ENCODE results near the gene INSC.

The INSC gene

DNA sequence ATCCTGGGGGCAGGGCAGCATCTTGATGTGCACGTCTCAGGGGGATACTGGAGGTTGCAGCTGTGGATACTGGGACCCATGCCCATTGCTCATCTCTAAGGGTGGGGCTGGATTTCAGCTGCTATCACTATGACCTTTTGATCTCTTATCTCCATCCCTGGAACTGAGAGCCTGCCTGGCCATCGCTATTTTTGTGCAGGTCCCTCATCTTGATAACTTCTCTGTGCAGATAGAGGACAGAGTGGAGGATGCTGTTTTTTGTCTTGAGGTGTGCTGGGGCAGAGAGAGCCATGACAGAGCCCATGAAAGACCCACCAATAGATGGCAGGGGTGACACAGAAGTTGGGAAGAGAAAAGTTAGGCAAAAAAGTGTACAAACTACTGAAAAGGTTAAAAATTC lies 5.1 kb upstream of the INSC start:
- no peak for DNase-seq (ENCODE audit: low read depth in 3 of 3)

DNA sequence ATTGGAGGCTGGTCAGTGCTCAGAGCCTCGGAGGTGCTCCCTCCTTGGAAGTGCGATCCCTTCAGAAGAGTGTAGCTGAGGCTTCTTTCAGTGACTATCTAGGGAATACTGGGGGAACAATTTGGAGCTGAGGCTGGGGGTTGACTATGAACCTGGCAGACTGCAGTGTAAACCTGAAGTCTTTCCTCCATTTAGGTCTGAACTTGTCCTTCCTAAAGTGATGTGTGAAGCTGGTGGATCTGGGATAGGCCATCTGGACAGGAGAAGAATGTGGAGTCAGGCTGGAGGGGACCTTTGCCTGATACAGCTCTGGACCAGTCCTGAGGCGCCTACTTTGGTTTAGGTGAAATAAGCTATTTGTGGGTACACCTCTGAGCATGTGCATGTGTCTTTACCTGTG lies 3.5 kb upstream of the INSC start:
- no peak for DNase-seq (ENCODE audit: low read depth in 3 of 3)

DNA sequence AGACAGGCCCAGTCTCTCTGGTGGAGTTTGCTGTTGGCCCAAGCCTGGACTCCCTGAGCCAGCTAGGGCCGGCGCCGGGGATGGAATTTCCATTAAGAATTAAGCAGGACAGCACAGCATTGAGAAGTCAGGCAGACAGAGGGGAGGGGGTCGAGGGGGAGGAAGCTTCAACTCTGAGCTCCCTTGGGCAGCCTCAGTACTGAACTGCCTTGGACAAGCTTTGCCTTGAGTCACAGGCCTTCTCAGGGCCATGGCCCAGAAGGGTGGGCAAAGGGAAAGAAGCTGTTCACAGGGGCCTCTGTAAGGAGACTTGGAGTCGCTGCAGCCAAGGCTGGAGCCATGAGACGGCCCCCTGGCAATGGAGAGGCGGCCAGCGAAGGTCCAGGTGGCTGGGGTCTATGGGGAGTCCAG lies 2.6 kb upstream of the INSC start:
- DNase-seq (ENCODE audit: low read depth in 3 of 3) = no peak

DNA sequence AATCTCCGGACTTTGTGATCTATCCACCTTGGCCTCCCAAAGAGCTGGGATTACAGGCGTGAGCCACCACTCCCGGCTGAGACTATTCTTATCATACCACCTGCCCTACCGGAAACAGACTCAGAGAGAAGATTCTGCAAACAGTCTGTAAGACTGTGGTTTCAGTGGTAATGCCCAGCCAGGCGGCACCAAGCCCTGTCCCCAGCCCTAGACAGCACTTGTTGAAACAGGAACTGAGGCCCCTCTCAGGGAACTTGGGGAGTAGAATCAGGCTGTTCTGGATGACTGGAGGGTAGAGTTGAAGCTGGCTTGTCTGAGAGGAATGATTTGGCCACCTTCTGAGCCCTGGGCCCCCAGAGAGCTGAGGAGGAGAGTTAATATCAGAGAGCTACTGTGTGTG lies 1.3 kb upstream of the INSC start:
- no peak for DNase-seq (ENCODE audit: low read depth in 3 of 3)

DNA sequence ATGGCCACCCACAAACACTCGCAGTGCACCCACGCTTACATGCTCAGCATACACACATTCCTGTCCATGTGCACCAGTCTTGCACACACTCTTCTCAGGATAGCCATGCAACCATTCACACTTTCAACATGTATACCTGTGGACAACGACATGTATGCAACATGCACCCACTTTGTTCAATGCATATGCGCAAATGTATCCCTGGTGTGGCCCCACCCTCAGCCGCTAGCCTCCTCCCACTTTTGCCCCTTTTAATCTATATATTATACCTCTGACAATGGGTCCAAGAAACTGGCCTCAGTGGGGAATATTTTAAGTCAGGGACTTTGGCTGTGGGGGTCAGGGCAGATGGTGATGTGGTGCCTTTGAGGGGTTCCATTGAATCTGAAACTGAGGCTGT lies 963 bp downstream of the INSC start:
- no peak for DNase-seq (ENCODE audit: low read depth in 3 of 3)

DNA sequence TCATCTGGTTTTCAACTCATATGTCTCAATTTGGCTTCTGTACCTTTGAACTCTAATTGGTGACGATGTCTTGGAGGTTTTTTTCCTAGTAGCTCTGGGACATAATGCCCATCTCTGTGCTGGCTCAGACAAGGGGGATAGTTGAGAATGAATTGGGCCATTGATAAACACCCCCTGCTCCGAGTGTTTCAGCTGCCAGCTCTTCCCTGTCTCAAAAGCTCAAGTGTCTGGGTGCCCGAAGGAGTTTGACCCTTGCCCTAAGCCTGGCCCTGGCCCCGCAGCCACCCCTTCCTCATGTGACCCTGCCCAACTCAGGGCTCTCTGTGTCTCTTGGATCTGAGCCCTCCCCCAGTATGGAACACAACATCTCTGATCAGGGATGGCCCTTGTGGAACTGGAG lies 3.0 kb downstream of the INSC start:
- DNase-seq (ENCODE audit: low read depth in 3 of 3) = no peak

DNA sequence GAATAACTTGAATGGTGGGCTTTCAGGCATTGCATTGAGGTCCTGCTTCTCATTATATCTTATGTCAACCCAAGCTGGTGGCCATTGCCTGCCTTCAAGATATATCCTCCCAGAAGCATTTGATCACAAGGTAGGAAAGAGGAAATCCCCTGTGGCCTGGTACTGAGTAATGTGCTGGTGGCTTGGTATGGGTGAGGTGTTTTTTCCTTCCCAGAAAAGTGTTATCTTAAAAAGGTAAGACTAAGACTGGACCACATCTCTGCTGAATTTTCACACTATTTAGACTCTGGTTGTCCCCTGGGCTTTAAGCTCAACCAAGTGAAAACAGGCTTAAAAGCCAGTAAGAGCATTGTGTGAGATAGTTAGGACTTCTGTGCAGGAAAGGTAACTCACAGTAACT lies 3.7 kb downstream of the INSC start:
- no peak for DNase-seq (ENCODE audit: low read depth in 3 of 3)

DNA sequence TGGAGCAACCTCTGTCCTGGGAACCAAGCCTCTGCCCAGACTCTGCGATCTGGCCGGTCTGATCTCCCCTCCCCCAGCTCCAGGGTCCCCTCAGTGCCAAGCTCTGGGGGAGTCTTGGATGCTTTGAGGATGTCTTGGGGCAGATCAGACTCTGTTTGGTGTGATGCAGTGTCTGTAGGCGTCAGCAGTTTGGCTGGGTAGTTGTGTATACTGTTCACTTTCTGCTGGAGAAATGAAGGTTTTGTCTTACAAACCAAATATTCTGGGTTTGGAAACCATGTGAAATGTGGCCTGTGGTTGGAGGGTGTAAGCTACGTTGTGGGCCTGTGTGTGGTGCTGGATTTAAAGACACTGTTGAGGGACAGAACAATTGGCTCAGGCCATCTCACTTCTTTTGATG lies 4.6 kb downstream of the INSC start:
- no peak for DNase-seq (ENCODE audit: low read depth in 3 of 3)

DNA sequence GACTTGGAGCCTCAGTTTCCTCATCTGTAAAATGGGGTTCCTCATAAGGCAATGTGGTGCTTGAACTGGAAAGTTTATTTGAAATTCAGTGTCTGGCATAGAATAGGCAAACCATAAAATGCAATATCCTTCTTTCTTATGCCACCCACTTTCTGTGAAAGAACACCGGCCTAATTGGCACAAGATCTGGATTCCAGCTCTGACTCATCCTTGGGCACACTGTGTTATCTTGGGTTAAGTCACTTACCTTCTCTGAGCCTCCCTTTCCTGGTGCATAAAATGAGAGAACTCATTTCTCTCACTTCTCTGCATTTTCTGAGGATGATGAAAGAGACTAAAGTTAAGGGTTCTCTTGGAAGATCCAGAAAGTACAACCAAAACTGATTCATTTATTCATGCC lies 5.1 kb downstream of the INSC start:
- DNase-seq (ENCODE audit: low read depth in 3 of 3) = no peak

DNA sequence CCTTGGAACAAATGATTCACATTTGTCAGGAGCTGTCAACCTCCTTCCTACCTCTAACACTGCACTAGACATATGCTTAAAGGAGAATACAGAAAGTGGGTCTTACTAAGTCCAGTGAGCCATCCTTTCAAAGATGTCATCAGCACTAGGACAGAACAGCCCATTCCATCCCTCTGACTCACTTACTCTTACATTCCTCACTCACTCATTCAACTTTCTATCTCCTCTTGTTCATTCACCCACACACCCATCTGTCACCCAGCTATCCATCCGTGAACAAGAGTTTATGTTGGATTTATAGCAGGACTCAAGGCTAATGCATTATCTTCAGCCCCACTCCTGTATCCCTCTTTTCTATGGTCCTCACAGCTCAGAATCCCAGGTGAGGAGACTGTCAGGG lies 9.1 kb downstream of the INSC start:
- DNase-seq (ENCODE audit: low read depth in 3 of 3) = no peak

DNA sequence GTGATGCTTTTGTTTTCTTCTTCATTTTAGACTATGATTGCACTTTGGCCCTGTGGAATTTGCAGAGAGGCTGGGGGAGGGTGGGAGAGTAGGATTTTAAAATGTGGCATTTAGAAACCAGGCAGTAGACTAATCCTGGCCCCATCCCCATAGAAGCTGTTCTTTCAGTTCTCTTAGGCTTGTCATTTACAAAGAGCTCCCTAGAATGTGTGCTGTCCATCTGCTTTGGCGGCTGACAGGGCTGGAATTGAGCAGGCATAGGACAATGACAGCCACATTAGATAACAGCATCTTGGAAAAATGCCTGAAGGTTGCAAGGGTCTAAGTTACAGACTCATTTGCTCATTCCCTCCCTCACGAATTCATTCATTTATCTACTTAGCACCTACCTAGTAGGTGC lies 9.8 kb downstream of the INSC start:
- DNase-seq (ENCODE audit: low read depth in 3 of 3) = no peak

DNA sequence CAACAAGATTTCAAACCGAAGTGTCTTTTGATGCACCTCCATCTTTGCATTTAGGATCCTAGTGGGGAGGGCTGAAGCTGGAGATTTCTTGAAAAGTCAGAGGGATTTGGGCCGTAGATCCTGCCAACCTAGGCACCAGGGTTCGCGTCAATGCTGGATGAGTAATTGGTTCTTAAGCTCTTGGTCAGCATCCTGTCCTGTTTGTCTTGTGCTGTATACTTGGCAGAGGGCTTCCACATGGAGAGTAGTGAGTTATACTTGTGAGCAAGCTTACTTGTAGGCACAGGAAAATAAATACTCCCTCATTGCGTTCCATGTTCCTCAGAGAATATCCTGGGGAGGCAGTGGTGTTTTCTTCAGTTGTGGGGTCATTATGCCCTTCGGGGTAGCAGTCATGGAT lies 12.6 kb downstream of the INSC start:
- DNase-seq (ENCODE audit: low read depth in 3 of 3) = no peak

DNA sequence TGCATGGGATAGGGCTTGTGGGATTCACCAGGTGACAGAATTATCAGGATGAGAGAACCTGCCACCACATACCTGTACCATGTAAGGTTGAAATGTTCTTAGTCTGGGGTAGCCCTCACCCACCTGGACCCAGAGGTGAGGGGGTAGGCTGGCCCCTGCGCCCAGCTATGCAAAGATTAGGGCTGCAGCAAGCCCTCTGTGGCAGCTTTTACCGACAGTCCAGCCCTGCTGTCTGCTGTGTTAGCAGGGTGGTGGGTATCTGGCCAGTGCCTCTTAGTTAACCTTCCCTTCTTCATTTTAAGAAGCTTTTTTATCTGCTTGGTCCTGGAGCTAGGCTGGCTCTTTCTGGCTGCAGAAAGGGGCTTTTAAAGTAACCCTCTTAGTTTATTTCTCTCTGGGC lies 13.9 kb downstream of the INSC start:
- DNase-seq (ENCODE audit: low read depth in 3 of 3) = no peak

DNA sequence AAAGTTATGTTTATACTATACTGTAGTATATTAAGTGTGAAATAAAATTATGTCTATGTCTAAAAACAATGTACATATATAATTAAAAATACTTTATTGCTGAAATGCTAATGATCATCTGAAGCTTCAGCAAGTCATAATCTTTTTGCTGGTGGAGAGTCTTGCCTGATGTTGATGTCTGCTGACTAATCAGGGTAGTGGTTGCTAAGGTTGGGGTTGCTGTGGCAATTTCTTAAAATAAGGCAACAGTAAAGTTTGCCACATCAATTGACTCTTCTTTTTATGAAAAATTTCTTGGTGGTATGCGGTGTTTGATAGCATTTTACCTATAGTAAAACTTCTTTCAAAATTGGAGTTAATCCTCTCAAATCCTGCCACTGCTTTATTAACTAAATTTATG lies 21.4 kb downstream of the INSC start:
- DNase-seq (ENCODE audit: low read depth in 3 of 3) = no peak

DNA sequence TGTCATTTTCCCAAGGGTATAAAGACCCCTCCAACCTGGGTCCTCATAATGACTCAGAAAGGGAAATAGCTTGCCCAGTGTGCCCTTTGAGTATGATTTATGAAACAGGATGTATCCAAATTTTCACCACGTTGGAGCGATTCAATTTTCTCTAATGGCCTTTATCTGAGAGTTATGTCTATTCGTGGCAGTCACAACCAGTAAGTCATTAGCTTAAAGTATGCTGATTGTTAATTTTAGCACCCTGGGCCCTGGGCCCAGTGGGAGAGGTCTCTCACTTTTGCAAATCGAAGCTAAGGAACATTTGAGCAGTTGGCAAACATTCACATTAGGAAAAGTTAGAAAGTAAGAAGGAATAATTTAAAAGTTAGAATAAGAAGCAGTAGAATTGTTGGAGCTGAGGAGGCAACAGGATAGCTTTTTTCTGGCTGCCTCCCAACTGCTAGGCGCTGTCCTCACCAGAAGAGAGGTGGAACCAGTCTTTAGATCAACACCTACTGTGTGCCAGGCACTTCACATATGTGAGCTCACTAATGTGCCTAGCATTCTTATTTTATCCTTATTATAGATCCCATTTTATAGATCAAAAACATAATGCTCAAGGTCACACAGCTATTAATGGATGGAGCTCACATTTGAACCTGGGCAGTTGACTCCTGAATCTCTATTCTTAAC lies 24.5 kb downstream of the INSC start:
- DNase-seq (ENCODE audit: low read depth in 3 of 3) = no peak

DNA sequence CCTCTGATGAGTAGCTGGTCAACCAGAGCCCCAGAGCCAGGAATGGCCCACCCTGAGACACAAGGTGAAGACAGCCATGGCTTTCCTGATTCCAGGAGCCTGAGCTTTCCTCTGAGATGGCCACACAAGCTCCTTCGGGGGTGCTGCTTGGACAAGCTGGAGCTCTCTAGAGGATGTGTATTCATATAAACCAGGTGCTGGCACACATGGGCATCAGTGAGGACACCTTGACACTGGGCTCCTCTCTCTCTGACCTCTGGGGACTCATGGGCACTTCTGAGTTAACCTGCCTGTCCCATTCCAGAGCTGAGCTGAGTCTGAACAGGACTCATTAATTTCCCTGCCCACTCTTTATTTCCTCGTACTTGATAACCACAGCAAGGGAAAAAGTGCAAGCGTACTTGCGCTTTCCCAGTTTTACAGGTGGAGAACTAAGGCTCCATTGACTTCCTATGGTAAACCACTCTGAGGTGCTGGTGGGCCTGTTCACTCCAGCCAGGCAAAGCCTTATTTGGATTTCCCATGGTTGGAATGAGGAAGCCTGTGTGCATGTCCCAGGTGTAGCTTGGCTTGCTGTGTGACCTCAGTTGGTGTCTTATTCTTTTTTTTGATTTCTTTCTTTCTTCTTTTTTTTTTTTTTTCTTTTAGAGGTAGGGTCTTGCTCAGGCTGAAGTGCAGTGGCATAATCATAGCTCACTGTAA lies 25.4 kb downstream of the INSC start:
- no peak for DNase-seq (ENCODE audit: low read depth in 3 of 3)

DNA sequence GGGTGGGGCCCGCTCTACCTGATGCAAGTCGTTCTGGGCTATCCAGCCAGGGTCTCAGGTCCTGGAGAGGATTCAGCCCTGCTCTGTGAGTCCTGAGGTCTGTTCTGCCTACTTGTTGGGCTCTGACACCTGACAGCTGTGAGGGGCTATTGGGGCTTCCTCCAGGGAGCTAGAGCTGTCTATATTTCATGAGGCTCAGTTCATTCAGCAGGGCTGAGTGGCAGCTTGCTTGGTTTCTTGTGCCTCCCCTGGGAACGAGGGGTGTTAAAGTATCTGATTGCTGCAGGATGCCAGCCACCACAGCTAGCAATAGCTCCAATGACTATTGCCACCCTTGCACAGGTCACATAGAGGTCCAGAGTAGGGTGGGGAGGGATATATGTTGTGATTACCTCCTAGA lies 26.7 kb downstream of the INSC start:
- no peak for DNase-seq (ENCODE audit: low read depth in 3 of 3)

DNA sequence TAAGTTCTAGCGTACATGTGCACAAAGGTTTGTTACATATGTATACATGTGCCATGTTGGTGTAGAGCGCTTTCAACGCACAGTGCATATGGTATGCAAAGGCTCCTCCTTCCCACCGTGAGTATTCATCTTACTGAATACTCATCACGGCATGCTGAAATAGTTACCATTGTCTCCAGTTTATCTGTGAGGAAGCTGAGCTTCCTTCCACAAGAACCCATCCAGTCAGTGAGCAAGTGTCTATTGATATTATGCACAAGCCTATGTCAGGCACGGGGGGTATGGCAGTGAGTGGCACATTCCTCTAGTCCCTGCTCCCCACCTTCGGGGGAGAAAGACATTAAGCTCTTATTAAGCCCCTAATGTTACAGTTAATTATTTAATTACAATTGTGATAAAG lies 28.1 kb downstream of the INSC start:
- no peak for DNase-seq (ENCODE audit: low read depth in 3 of 3)

DNA sequence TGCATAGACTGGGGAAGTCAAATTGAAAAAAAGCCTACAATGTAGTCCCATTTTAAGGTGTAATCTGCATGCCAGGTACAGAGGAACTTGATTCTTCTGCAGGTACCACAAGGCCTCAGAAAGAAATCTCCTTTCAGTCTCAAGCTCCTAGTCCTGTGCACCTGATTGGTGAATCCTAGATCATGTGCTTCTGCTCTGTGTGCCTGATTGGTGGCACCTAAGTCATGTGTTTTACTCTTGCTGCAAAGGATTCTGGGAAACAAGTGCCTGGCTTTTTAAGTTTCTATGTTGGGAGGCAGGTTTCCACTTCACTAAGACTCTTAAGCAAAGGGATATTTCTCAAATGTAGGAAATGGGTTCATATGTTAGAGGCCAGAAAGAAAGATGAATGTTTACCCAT lies 29.1 kb downstream of the INSC start:
- DNase-seq (ENCODE audit: low read depth in 3 of 3) = no peak

DNA sequence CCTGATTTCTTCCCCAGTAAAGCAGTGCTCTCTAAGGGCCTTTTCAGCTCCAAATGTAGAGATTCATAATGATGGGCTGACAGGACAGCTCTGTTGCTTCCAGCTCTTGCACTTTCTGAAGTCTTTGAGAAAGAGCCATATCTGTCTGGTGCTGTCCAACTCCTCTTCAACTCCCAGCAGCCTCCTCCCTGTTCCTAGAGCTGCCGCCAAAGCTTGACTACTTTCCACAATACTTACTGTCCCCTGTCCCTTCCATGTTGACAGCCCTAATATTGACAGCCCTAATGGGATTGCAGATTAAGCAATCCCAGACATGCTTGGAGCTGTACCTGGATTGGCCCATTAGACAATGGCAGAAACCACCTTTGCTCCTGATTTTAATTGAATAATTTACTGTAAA lies 29.6 kb downstream of the INSC start:
- DNase-seq (ENCODE audit: low read depth in 3 of 3) = no peak

DNA sequence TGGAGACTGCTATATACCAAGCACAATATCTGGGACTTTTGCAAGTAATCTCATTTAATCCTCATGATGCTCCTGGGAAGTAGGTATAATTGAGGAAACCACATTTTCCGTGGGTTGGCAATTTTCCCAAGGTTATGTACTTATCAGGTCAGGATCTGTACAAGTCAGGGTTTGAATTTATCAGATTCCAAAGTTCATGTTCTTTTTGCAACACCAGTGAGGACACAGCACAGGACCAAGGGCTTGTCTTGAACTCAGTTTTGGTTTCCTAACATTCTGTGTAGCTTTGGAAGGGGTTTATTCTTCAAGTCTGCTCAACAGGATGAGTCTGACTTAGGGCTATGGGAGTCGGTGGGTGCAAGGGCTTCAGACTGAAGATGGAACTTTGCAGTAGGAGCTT lies 30.4 kb downstream of the INSC start:
- DNase-seq (ENCODE audit: low read depth in 3 of 3) = no peak

DNA sequence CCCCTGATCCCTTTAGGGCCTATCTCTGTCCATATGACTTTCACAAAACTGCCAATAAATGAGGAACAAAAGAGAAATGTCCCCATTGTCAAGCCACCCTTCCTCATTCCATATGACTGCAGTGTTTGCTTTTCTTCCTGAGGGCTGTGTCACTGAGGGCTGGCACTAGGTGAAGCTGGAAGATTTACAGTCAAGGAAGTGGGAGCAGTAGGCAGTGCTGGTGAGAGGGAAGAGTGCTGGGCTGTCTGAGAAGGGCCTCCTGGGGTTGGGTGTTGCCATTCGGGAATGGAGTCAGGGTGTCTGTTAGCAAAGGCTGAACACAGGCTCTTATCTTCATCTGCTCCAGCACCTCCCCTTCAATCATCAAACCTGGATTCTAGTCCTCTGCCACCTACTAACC lies 30.9 kb downstream of the INSC start:
- DNase-seq (ENCODE audit: low read depth in 3 of 3) = no peak

DNA sequence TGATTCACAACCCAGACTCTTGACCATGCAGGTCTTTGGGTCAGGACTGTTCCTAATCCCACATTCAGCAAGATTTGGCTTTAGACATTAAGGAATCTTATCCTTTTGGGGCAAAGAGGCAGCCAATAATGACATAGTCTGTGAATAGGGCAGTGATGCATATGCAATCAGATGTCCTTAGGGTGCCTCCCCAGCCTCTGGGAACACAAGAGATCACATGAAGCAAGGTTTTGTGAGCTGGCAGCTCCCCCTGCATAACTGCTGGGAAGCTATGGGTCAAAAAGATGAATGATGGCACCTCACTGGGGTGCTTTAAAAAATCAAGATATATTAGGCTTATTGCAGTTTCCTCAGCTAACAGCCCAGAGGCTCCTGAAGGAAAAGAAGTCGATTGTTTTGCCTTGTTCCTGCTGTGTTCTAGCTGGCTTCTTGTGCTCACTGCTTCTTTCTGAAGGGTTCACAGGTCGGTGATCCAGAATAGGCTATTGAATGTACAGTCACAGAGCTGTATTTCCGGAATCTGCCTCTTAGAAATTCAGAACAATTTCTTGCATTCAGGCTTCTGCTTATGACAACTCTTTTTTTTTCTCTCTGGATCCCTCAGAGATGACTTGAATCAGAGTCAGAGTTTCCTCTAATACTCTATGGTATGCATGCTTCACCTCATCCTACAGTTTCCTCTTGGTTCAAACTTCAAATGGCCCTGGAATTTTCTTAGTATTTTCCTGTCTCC lies 31.7 kb downstream of the INSC start:
- no peak for DNase-seq (ENCODE audit: low read depth in 3 of 3)

Data from stimulated activated CD4-positive, alpha-beta T cell treated with anti-CD3 and anti-CD28 coated beads, TNF-alpha, amount 100 ng/mL, for 48 hours (primary cell).